Raji (cell line): ENCODE results near the gene TRIM15.

Source experiments
- POLR2A ChIP-seq: IDR thresholded peaks from 2 replicates; pipeline ENCODE4 v1.6.1; 2011; ENCODE audit warnings: low read depth, low read length, control low read depth; ENCODE audit not compliant: insufficient read depth

Gene TRIM15

DNA sequence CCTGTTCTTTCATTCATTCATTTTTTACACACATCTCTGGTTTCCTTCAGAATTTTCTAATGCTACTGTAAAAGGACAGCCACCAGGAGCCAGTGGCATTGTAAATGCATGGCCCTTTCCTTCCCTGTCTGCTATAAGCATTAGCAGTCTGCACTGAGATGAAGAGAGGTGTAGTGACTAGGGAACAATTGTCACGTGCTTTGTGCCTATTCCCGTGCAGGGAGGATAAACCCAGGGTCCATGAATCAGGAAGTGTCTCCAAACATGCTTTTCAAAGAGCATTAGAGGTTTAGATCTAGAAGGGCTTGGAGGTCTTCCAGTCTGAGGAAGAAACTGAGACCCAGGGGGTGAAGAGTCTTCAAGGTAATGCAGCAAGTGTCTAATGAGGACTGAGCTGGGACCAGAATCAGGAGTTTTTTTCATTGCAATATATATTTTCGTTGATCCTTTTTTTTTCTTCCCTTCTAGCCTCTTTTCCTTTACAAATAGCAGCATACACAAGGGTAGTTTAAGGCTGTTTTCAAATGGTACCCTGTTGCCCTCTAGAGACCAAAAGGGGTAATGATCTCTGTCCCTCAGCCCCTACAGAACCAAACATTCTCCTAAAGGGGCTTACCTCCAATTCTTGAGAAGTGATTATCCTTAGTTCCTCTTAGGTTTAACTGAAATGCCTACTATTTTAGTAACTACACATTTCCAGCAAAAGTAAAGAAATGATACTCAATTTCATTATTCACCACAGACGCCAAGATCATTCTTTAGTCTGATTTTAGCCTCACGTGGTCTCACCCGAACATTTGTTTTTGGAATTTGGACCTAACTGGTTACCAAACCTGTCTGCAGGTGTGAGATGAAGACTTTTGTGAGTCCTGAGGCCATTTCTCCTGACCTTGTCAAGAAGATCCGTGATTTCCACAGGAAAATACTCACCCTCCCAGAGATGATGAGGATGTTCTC is 6.6 kb downstream of the TRIM15 start:
- TF ChIP-seq POLR2A: no peak

DNA sequence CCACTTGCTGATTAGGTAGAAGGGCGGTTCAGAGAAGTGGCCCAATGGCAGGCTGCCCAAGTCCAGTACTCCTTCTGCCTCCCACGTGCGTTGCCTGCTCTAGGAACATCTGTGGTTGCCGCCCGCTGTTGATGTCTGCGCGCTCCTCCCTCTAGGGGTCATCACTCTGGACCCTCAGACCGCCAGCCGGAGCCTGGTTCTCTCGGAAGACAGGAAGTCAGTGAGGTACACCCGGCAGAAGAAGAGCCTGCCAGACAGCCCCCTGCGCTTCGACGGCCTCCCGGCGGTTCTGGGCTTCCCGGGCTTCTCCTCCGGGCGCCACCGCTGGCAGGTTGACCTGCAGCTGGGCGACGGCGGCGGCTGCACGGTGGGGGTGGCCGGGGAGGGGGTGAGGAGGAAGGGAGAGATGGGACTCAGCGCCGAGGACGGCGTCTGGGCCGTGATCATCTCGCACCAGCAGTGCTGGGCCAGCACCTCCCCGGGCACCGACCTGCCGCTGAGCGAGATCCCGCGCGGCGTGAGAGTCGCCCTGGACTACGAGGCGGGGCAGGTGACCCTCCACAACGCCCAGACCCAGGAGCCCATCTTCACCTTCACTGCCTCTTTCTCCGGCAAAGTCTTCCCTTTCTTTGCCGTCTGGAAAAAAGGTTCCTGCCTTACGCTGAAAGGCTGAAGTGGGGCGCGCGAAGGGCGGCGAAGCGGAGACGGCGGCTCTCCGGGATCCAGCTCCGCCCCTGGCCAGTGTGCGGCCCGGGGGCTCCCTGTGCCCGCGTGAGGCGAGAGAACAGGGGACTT is 8.5 kb downstream of the TRIM15 start:
- no peak for TF ChIP-seq POLR2A

DNA sequence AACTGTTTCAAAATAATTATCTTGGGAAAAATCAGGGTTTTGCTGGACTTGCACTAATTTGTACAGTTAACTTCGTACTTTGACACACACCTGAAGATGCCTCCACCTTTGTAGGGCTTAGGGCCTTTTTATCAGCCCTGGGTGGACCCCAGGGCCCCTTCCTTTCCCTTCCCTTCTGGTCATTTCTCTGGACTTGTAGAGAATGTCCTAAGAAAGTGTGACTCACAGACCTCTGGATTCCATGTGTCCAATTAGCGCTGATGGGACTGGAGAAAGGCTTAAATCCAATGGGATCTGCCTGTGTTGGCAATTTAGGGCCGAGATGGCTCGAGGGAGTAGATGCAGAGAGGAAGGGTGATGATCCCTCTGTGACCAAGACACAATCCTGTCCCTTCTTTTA is 9.3 kb downstream of the TRIM15 start:
- no peak for TF ChIP-seq POLR2A

DNA sequence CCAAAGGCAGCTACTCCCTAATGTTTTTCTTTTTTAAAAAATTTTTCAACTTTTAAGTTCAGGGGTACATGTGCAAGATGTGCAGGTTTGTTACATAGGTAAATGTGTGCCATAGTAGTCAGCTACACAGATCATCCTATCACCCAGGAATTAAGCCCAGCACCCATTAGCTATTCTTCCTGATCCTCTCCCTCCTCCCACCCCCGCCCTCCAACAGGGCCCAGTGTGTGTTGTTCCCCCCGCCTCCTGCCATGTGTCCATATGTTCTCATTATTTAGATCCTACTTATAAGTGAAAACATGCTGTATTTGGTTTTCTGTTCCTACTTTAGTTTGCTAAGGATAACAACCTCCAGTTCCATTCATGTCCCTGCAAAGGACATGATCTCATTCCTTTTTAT is 12.4 kb downstream of the TRIM15 start:
- TF ChIP-seq POLR2A: no peak

DNA sequence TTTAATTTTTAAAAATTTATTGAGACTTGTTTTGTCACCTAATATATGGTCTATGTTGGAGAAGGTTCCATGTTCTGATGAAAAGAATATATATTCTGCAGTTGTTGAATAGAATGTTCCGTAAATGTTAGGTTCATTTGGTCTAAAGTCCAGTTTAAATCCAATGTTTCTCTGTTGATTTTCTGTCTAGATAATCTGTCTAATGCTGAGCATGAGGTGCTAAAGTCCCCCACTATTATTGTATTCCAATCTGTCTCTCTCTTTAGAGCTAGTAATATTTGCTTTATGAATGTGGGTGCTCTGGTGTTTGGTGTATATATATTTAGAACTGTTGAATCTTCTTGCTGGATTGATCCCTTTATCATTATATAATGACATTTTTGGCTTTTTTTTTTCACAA is 15.5 kb downstream of the TRIM15 start:
- TF ChIP-seq POLR2A: no peak

DNA sequence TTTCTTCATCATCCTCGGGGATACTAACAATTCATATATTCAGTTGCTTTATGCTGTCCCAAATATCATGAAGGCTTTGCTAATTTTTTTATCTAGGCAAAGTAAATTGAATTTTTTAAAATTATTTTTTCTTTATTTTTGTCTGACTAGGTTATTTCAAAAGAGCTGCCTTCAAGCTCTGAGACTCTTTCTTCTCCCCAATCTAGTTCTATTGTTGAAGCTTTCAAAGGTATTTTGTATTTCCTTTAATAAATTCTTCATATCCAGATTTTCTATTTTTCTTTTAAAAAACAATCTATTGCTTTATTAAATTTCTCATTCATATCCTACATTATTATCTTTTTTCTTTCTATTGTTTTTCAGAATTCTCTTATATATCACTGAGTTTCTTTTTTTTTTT is 16.8 kb downstream of the TRIM15 start:
- no peak for TF ChIP-seq POLR2A

DNA sequence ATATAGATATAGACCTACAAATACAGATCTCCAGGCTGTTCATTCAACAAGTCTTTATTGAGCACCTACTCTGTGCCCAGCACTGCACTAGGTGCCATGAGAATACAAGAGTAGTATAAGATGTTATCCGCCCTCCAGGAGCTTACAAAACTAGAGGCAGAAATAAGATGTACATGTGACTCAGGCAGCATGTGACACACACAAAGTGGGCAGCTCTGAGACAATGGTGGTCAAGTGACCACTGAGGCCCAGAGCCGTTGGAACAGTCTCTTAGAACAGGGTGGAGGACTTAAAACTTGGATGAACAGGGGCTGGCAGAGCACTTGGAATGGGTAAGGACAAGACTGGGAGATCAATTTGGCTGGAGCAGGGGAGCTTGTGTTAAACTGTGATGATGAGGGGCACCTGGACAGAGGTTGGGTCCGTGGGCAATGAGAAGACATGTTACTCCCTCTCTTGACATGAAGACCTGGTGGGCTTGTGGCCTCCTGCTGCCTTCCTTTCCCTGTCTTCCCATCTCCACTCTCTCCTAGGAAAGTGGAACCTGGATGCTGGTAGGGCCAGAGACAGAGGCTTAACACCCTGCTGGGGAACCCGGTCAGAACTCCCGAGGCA is 21.2 kb downstream of the TRIM15 start:
- no peak for TF ChIP-seq POLR2A

DNA sequence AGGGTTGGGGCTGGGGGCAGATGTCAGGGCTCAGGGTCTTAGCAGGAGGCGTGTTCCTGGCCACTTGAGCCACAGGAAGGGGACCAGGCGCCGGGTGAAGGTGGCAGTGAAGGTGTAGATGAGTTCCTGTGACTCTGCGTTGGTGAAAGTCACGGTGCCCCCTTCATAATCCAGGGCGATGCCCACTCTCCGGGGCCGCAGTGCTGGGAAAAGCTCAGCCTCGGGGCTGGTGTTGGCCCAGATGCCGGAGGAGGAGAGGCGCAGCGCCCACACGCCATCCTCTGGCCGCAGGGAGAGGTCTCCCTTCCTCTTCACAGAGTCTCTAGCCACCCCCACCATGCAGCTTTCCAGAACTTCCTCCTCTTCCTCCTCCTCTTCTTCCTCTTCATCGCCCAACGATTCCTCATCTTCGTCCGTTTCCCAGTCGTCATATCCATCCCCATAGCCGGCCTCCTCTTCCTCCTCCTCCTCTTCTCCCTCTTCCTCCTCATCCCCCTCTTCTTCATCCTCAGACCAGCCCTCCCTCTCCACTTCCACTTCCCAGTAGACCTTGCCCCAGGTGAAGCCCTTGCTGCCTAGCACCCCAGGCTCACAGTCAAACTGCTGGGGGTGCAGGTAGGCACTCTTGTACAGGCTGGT is 22.6 kb downstream of the TRIM15 start:
- no peak for TF ChIP-seq POLR2A

DNA sequence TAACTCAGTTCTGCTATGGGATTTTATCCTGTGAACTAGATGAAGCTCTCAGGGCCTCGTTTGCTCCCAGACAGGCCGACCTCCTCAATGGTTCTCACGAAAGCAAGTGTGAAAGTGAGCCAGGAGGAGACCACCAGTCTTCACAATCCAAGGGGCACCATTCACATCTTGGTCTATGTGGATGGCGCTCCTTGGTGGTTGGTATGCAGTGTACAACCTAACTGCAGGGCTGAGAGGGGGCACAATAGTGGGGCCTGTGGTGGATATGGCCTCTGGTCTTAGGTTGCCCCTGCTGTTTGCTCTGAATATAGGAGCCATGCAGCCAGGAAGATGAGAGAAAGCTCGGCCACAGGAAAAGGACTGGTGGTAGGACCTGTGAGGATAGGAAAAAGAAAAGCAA is 25.2 kb downstream of the TRIM15 start:
- TF ChIP-seq POLR2A: no peak

DNA sequence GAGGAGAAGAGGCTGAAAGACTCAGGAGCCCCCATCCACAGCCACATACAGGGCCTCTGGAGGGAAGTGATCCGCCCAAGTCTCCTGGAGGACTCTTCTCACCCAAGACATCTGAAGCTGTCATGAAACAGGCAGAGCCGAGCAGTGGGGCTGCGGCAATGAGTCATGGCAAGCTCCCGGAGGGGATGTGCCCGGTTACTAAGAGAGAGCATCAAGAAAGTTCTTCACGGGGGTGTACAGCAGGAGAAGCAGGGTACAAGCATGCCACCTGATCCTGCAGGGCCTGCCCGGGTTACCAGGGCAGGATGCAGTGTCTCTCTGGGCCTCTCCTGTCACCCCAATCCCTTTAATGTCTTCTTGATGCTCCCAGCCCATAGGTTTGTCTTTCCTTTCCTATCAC is 28.7 kb downstream of the TRIM15 start:
- no peak for TF ChIP-seq POLR2A

DNA sequence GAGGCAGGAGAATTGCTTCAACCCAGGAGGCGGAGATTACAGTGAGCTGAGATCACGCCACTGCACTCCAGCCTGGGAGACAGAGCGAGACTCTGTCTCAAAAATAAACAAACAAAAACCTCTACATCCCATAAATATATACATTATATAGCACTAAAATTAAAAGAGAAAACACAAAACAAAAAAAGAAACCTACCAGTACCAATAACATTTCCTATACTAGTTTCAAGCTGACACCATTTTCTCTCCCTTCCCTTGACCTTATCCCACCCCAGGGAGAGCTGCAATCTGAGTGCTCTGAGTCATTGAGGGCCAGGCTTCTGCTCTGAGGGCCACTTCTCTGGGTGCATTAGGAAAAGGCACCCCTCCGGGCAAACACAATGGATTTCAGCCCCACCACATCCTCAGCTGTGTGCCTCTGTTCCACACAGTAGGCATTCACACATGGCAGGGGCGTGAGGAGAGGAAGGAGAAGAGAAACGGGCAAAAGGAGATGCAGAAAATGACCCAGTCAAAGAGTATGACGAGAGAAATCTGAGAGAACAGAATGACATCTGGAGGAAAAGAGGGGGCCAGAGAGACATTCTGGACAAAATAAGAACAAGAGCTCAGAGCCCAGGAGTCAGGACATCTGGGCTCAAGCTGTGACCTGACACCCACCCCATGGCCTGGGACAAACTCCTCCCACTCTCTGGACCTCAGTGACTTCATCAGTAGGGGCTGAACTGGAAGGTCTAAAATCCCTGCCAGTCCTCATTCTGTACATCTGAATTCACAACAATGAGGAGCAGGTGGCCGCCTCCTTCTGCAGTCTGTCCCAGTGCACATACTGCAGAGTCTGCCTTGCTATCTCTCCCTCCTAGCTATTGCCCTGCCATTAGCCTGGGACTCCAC is 31.7 kb downstream of the TRIM15 start:
- no peak for TF ChIP-seq POLR2A

DNA sequence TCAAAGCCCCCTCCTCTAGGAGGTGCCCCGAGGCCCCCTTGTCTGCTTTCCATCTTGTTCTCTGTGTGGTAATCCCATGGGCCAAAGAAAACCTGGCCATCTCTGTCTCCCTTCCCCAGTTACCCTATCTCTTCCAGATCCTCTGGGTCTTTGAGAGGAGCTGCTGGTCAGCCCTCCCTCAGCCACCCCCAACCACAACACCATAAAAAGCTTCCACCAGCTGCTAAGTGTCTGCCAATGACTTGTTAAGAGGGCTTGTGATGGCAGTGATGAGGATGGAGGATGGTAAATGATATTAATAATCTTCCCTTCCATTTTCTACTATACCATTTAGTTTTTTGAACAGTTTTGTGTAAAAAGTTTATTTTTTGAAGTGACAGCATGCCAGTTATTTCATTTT is 32.6 kb downstream of the TRIM15 start:
- no peak for TF ChIP-seq POLR2A

DNA sequence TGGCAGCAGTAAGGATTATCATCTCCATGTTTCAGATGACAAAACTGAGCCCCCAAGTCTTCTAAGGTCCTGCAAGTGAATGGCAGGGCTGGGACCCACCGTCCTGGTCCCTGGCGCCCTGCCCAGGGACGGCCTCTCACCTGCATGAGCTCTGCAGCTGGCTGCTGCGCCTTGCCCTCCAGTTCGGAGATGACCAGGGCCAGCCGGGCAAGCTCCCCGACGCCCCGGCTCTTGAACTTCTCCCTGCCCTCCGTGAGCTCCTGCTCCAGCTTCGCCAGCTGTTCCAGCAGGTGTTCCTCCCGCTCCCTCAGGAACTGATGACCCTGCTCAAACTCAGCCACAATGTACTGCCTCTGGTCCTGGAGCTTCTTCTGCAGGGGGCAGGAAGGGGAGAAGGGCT is 33.0 kb downstream of the TRIM15 start:
- no peak for TF ChIP-seq POLR2A

DNA sequence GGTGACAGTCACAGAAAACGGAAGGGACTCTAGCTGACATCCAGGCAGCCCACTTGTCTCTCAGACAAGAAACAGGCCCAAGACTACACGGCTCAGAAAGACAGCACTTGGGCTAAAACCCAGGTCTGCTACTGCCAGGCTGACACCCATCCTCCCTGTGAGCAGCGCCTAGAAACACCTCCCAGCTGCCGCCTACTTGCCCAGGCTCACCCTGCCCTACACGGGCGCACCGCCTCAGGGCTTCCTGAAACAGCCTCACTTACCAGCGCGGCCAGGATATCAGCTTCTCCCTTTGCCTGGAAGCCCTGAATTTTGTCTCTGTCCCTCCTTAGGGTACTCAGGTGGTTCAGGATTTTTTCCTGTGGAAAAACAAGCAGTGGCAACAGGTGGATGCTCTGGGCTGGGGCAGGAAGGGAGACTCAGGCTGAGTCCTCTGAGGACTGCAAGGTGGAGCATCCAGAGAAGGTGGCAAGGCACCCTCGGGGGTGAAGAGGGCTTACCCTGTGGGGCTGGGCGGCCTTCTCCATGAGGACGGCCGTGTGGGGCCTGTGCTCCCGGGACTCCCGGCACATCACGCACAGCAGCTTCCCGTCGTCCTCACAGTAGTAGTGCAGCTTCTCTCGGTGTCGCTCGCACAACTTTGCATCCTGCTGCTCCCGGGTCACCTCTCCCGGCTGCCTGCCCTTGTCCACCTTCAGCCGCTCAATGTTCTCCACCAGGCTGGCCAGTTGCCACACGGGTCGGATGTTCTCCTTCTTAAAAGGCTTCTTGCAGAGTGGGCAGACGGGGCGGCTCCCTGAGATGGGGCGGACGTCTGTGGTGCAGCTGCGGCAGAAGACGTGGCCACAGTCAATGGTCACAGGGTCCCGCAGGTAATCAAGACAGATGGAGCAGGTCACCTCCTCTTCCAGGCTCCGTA is 35.1 kb downstream of the TRIM15 start:
- no peak for TF ChIP-seq POLR2A
